MCF 10A (cell line): ENCODE data around the gene ANGPTL2. TPM values are rescaled to one million over a fixed set of nuclear protein-coding genes. Genes with fewer than 3 reads are reported as not detected.

Source experiments
- BruUV-seq: library from RNA; stranded (reverse); fragments of 400-500 nt; replicated peaks from 2 replicates; lab custom pipeline; 2021; lab: Mats Ljungman, UMichigan
- CTCF ChIA-PET: fragments of 300-600 bp; sonication (Branson Sonifier 250); formaldehyde crosslinking; extraction: SDS; loops from one replicate; lab custom pipeline; 2021; ENCODE audit warnings: antibody characterized with exemption, inconsistent platforms; lab: Yijun Ruan, JAX
- POLR2A ChIA-PET: fragments of 300-600, 350-650 bp; sonication (Branson Sonifier 250); formaldehyde crosslinking; extraction: SDS; loops from one replicate; lab custom pipeline; 2020; ENCODE audit warnings: antibody characterized with exemption, inconsistent platforms; lab: Yijun Ruan, JAX
- DNase-seq: peaks from one replicate; pipeline ENCODE4 v3.0.0-alpha.2; 2018; ENCODE audit not compliant: unreplicated experiment
- H3K27ac Mint-ChIP-seq: one replicate; pipeline ENCODE4 v1.8.0; 2022; ENCODE audit warnings: mild to moderate bottlenecking, low read depth, mixed read lengths; ENCODE audit not compliant: unreplicated experiment
- H3K27me3 Mint-ChIP-seq: one replicate; pipeline ENCODE4 v1.8.0; 2022; ENCODE audit warnings: mixed read lengths; ENCODE audit not compliant: insufficient read depth, unreplicated experiment
- H3K36me3 Mint-ChIP-seq: one replicate; pipeline ENCODE4 v1.8.0; 2022; ENCODE audit warnings: mild to moderate bottlenecking, moderate library complexity, mixed read lengths; ENCODE audit not compliant: insufficient read depth, unreplicated experiment
- H3K4me1 Mint-ChIP-seq: one replicate; pipeline ENCODE4 v1.8.0; 2022; ENCODE audit warnings: mixed read lengths; ENCODE audit not compliant: insufficient read depth, unreplicated experiment
- H3K4me3 Mint-ChIP-seq: one replicate; pipeline ENCODE4 v1.8.0; 2022; ENCODE audit warnings: mild to moderate bottlenecking, moderate library complexity, mixed read lengths; ENCODE audit not compliant: unreplicated experiment
- H3K9me3 Mint-ChIP-seq: one replicate; pipeline ENCODE4 v1.8.0; 2022; ENCODE audit warnings: mixed read lengths; ENCODE audit not compliant: unreplicated experiment
- CTCF ChIP-seq: fragments of 200-600 bp; IDR thresholded peaks from one replicate; pipeline ENCODE4 v1.8.0; 2022; ENCODE audit warnings: antibody characterized with exemption, mild to moderate bottlenecking; ENCODE audit not compliant: unreplicated experiment
- intact Hi-C: fragments of 100-400 bp; cut with micrococcal nuclease; formaldehyde crosslinking; loops from 2 replicates; pipeline ENCODE4 v1.14.1; 2022
- total RNA-seq: library from RNA; stranded (reverse); gene quantifications from 2 replicates; pipeline ENCODE4 v1.2.3, GENCODE V29; 2022

Gene ANGPTL2
- total RNA-seq, 1 experiment from 2014 or later = not detected

DNA sequence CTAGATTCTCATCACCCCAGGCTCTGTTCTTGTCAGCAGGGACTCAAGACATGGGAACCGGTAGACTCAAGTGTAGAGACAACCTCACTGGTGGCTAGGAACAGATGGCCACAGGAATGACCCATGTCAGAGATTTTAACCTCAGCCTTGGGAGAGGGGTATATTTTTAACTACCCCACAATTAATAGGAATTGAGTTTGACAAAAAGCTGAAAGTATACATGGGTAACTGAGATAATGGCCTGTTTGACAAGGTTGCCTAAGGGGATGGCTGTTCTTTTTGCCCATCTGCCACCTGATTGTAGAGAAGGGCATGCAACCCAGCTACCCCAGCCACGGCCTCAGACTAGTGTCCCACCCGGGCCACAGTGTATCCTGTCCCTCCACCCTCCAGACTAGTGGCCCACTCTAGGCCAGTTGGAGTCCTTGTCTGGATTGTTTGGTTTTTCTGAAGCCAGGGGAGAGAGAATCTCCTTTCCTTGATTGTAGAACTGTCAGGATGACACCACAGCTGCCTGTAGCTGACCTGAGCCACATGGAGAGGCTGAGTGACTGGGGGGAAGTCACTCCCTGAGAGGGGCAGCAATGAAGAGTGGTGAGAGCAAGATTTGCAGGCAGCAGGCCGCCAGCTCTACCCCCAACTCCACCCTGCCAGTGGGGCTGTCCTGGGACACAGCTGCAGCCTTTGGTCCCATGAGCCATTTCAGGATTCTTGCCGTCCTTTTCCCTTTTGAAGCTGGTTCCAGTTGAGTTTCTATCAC is 14.6 kb upstream of the ANGPTL2 start:
- Mint-ChIP-seq H3K36me3 (no peaks in the 10 kb centered on the region), H3K4me1 (no peaks in the 10 kb centered on the region), H3K27me3 (peaks cover 14% of the 10 kb centered on the region), H3K4me3 (no peak overlapping the region), H3K9me3 (no peaks in the 10 kb centered on the region), H3K27ac (no peak overlapping the region)
- CTCF ChIA-PET = interaction anchor here (0.5 to 0.6 kb wide), 2 partner anchors 40 to 172 kb away, joined by 3 to 4 read pairs; no protein-coding TSS in a partner anchor
- POLR2A ChIA-PET = interaction anchor here (0.6 kb wide), 2 partner anchors 50 to 82 kb away, joined by 3 read pairs; no protein-coding TSS in a partner anchor
- BruUV-seq = no TSS peak
- intact Hi-C loops = no loop called here
- no peak for TF ChIP-seq CTCF
- DNase-seq = no peak

GRCh38 chr9:127136081-127136879 is 13.8 kb upstream of the ANGPTL2 start:
- intact Hi-C loops = no loop called here
- ChIA-PET POLR2A (interaction anchor here (0.6 kb wide), 1 partner anchor 51 kb away, joined by 3 read pairs; no protein-coding TSS in a partner anchor), CTCF (interaction anchor here (0.6 kb wide), 1 partner anchor 40 kb away, joined by 4 read pairs; no protein-coding TSS in a partner anchor)
- no peak overlapping the region for H3K27ac Mint-ChIP-seq
- no peaks in the 10 kb centered on the region for H3K9me3 Mint-ChIP-seq
- no TSS peak for BruUV-seq
- DNase-seq = no peak
- peaks cover 14% of the 10 kb centered on the region for H3K27me3 Mint-ChIP-seq
- no peaks in the 10 kb centered on the region for H3K36me3 Mint-ChIP-seq
- H3K4me3 Mint-ChIP-seq = no peak overlapping the region
- no peak for TF ChIP-seq CTCF
- H3K4me1 Mint-ChIP-seq = peaks cover 4% of the 10 kb centered on the region

DNA sequence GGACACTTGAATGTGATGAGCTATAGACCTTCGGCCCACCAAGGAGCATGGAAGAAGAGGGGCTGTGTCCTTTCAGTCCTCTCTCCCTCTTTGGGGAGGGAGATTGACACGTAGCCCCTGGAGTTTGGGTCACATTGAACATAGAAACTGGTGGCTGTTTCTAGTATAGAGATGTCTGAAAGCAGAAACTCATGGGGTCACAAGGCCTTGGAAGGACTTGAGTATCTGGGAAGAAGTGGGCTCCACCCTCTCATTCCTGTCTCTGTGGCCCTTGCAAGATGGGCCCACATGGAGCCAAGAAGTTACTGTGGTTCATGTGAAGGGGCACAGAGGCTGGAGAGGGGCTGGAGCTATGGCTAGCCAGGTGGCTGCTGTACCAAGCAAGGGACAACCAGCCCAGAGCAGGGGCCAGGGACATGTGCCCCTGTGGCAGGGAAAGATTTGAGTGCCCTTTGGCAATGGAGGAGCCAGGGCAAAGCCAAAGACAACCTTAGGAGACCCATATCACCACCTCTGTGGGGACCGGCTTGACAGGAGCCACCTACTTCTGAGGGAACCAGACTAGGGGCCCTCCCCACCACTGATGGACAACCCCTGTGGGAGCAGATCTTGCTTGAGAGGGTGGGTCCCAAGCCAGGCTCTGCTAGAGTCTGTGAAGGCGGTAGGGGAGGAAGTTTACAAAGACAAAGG is 12.8 kb upstream of the ANGPTL2 start:
- Mint-ChIP-seq H3K4me3 (no peak overlapping the region), H3K9me3 (no peaks in the 10 kb centered on the region), H3K27me3 (peaks cover 14% of the 10 kb centered on the region), H3K4me1 (peaks cover 12% of the 10 kb centered on the region), H3K36me3 (no peaks in the 10 kb centered on the region), H3K27ac (no peak overlapping the region)
- no peak for DNase-seq
- CTCF ChIA-PET = no interaction called here
- no peak for TF ChIP-seq CTCF
- POLR2A ChIA-PET = no interaction called here
- BruUV-seq = no TSS peak
- intact Hi-C loops = no loop called here
